ENCODE results near the gene LCMT1.

Gene LCMT1

DNA sequence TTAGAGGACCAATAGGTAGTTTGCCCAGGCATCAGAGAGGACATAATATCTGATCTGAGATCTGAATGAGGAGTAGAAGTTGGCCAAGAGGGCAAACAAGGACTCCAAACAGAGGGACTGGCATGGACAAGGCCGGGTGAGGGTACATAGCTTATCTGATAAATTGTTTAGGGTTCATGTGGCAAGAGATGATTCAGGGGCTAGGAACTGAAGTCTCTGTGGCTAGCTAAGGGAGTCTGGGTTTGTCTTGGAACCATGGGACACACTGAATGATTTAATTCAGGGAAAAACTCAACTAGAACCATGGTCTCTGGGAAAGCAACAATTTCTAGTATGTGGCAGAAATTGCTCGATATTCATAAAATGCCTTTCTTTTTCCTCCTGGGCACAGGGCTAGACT, 101.1 kb downstream of the LCMT1 start:
- no peak for DNase-seq

DNA sequence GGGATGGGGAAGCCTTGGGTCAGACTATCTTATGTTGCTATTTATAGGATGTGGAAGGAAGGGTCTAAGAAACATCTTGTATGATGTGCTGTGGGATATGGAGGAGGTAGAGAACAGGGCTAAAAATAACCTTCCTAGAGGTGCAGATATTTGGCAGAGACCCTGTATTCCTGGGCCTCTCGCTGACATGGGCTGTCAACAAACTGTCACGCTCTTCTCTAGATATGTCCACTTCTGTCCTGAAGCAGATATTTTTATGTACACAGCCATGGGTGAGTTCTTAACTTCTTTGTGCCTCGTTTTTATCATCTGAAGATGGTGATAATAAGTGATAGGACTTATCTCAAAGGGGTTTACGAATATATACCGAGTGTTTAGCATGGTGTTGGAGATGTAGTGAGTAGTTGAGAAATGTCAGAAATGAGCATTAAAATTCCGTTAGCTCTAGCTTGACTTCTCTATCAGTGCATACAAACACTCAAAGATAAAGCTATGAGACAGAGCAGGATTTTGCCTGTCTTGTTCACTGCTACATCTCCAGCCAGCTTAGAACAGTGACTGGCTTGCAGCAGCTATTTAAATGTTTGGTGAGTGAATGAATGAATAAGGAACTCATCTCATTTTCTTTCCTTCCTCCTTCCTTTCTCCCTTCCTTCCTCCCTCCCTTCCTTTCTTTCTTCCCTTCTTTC, 102.3 kb downstream of the LCMT1 start:
- no peak for DNase-seq

- DNase-seq: no peak
Observed at GRCh38 chr16:25217112-25217511, 105.6 kb downstream of the LCMT1 start.

- DNase-seq: no peak
Observed at GRCh38 chr16:25217921-25218320, 106.4 kb downstream of the LCMT1 start.

DNA sequence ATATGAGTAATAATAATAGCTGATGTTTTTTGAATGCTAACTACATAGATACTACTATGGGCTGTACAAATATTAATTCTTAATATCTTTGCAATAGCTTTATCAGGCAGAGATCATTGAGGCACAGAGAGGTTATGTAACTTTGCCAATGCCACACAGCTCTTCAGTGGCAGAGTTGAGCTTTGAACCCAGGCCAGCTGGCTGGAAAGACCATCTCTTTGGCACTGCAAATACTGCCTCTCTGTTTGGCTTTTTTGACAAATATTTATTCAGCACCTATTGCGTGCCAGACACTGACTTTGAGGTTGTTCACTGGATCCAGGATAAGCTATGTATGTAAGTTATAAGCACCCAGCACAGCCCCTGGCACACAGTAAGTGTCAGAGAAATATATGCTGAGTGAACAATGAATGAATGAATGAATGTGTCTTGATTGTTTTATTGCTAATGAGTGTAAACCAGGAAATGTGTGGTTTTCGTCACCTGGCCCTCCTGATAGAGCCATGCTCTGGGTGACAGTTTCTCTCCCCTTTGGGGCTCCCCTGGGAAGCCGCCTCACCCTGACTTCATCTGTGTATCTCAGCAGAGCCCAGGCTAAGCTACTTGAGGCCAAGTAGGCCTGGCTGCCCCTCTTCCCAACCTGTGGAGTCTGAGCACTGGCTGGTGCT, 107.7 kb downstream of the LCMT1 start:
- no peak for DNase-seq

GRCh38 chr16:25222959-25223358, 111.4 kb downstream of the LCMT1 start:
- no peak for DNase-seq

DNA sequence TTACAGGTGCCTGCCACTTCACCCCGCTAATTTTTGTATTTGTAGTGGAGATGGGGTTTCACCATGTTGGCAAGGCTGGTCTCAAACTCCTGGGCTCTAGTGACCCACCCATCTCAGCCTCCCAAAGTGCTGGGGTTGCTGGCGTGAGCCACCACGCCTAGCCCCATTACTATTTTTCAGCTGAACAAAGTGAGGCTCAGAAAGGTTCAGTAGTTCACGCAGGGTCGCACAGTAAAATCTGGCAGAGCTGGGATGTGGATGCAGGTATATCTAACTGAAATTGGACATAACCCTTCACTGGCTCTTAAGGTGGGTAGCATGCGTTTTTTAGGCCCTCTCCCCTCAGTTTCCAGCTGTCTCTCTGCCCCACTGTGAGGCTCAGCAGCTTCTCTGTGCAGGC, 112.4 kb downstream of the LCMT1 start:
- DNase-seq: no peak

- DNase-seq: no peak
Observed at GRCh38 chr16:25224731-25225319, 113.3 kb downstream of the LCMT1 start.
